Myocyte (in vitro differentiated cells): ENCODE data around the gene CST3. TPM values are rescaled to one million over a fixed set of nuclear protein-coding genes. Genes with fewer than 3 reads are reported as not detected.
A peak's percentile ranks its signal among the peaks of the same experiment; 100 is the strongest.
"Not testable (repeated sequence)": the region's sequence is repeated elsewhere in the genome, so short reads cannot be mapped to it uniquely, and the experiment has no call there.

Source experiments
- DNase-seq: peaks from one replicate; pipeline ENCODE4 v3.0.0-alpha.2; 2012; ENCODE audit warnings: low read depth
- total RNA-seq: library from RNA; depleted of rRNA; stranded (reverse); fragments of >200 nt; gene quantifications from 2 replicates; pipeline ENCODE4 v1.2.3, GENCODE V29; 2014

Gene CST3
- total RNA-seq, 1 donor from 2014 or later, result 534 TPM

GRCh38 chr20:23662276-23662870, 24.6 kb upstream of the CST3 start:
- no peak for DNase-seq

GRCh38 chr20:23661002-23661429, 23.3 kb upstream of the CST3 start:
- DNase-seq, result no peak

- peak; percentile 69 for DNase-seq
Measured at GRCh38 chr20:23659989-23660837, 22.5 kb upstream of the CST3 start.

GRCh38 chr20:23659610-23659988, 21.8 kb upstream of the CST3 start:
- DNase-seq, result not testable (repeated sequence)

- DNase-seq, result no peak
Measured at GRCh38 chr20:23658989-23659609, 21.3 kb upstream of the CST3 start.

GRCh38 chr20:23658336-23658735, 20.6 kb upstream of the CST3 start:
- no peak for DNase-seq

- no peak for DNase-seq
Measured at GRCh38 chr20:23657202-23657601, 19.4 kb upstream of the CST3 start.

GRCh38 chr20:23656372-23656771, 18.6 kb upstream of the CST3 start:
- DNase-seq, result no peak

GRCh38 chr20:23655491-23656211, 17.9 kb upstream of the CST3 start:
- DNase-seq, result no peak

GRCh38 chr20:23654717-23655116, 17.0 kb upstream of the CST3 start:
- DNase-seq, result no peak

GRCh38 chr20:23654000-23654399, 16.2 kb upstream of the CST3 start:
- no peak for DNase-seq

- no peak for DNase-seq
Measured at GRCh38 chr20:23653400-23653938, 15.7 kb upstream of the CST3 start.

- DNase-seq, result no peak
Measured at GRCh38 chr20:23652926-23653325, 15.2 kb upstream of the CST3 start.

GRCh38 chr20:23652371-23652770, 14.6 kb upstream of the CST3 start:
- DNase-seq, result no peak

- no peak for DNase-seq
Measured at GRCh38 chr20:23651117-23651516, 13.4 kb upstream of the CST3 start.

GRCh38 chr20:23649830-23650417, 12.2 kb upstream of the CST3 start:
- no peak for DNase-seq

GRCh38 chr20:23649242-23649641, 11.5 kb upstream of the CST3 start:
- no peak for DNase-seq

- no peak for DNase-seq
Measured at GRCh38 chr20:23647346-23647745, 9.6 kb upstream of the CST3 start.

- no peak for DNase-seq
Measured at GRCh38 chr20:23646106-23646873, 8.5 kb upstream of the CST3 start.

GRCh38 chr20:23645575-23645974, 7.8 kb upstream of the CST3 start:
- DNase-seq, result no peak
